Measurements from ENCODE around the gene PYM1. TPM values are rescaled to one million over a fixed set of nuclear protein-coding genes. Genes with fewer than 3 reads are reported as not detected.

The PYM1 gene
- total RNA-seq, 1 donor from 2014 or later: 47.6 TPM

- TF ChIP-seq, protein P1, sequence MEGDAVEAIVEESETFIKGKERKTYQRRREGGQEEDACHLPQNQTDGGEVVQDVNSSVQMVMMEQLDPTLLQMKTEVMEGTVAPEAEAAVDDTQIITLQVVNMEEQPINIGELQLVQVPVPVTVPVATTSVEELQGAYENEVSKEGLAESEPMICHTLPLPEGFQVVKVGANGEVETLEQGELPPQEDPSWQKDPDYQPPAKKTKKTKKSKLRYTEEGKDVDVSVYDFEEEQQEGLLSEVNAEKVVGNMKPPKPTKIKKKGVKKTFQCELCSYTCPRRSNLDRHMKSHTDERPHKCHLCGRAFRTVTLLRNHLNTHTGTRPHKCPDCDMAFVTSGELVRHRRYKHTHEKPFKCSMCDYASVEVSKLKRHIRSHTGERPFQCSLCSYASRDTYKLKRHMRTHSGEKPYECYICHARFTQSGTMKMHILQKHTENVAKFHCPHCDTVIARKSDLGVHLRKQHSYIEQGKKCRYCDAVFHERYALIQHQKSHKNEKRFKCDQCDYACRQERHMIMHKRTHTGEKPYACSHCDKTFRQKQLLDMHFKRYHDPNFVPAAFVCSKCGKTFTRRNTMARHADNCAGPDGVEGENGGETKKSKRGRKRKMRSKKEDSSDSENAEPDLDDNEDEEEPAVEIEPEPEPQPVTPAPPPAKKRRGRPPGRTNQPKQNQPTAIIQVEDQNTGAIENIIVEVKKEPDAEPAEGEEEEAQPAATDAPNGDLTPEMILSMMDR (IDR thresholded peaks at IDR 0.05; ENCODE audit: insufficient read depth, low read length, poor library complexity, severe bottlenecking): no peak
- no peaks in the 10 kb centered on the region for H3K36me3 ChIP-seq (ENCODE audit: control insufficient read depth, insufficient read depth, low read length)
- no peak for DNase-seq (ENCODE audit: low read depth)
- H3K4me3 ChIP-seq (ENCODE audit: low read depth, low read length): no peak overlapping the region
- no peaks in the 10 kb centered on the region for H3K27me3 ChIP-seq (ENCODE audit: control insufficient read depth, insufficient read depth, low read length)
Observed at GRCh38 chr12:55965240-55965639, 37.5 kb upstream of the PYM1 start.

DNA sequence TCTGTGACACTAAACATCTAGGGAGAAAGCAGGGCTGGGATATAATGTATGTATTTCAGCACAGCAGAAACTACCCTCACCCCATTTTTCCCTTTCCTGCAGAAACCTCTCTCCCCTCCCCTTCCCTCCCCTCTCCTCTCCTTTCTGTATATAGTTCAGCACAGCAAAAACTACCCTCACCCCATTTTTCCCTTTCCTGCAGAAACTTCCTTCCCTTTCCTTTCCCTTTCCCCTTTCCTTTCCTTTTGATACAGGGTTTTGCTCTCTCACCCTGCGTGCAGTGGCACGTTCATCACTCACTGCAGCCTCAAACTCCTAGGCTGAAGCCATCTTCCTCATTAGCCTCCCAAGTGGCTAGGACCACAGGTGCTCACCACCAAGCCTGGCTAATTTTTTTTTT lies 36.1 kb upstream of the PYM1 start:
- no peak for DNase-seq (ENCODE audit: low read depth)
- no peaks in the 10 kb centered on the region for H3K36me3 ChIP-seq (ENCODE audit: control insufficient read depth, insufficient read depth, low read length)
- H3K4me3 ChIP-seq (ENCODE audit: low read depth, low read length): no peak overlapping the region
- TF ChIP-seq, protein P1 (IDR thresholded peaks at IDR 0.05; ENCODE audit: insufficient read depth, low read length, poor library complexity, severe bottlenecking): no peak
- no peaks in the 10 kb centered on the region for H3K27me3 ChIP-seq (ENCODE audit: control insufficient read depth, insufficient read depth, low read length)

GRCh38 chr12:55957106-55957859 lies 29.6 kb upstream of the PYM1 start:
- Histone ChIP-seq H3K4me3 (ENCODE audit: low read depth, low read length) (no peak overlapping the region), H3K36me3 (ENCODE audit: control insufficient read depth, insufficient read depth, low read length) (no peaks in the 10 kb centered on the region), H3K27me3 (ENCODE audit: control insufficient read depth, insufficient read depth, low read length) (no peaks in the 10 kb centered on the region)
- no peak for DNase-seq (ENCODE audit: low read depth)
- TF ChIP-seq, protein P1 (IDR thresholded peaks at IDR 0.05; ENCODE audit: insufficient read depth, low read length, poor library complexity, severe bottlenecking): no peak

GRCh38 chr12:55955800-55956508 lies 28.3 kb upstream of the PYM1 start:
- Histone ChIP-seq H3K36me3 (ENCODE audit: control insufficient read depth, insufficient read depth, low read length) (no peaks in the 10 kb centered on the region), H3K4me3 (ENCODE audit: low read depth, low read length) (no peak overlapping the region), H3K27me3 (ENCODE audit: control insufficient read depth, insufficient read depth, low read length) (no peaks in the 10 kb centered on the region)
- DNase-seq (ENCODE audit: low read depth): no peak
- TF ChIP-seq, protein P1 (IDR thresholded peaks at IDR 0.05; ENCODE audit: insufficient read depth, low read length, poor library complexity, severe bottlenecking): peak; percentile 81

- H3K27me3 ChIP-seq (ENCODE audit: control insufficient read depth, insufficient read depth, low read length): no peaks in the 10 kb centered on the region
- H3K36me3 ChIP-seq (ENCODE audit: control insufficient read depth, insufficient read depth, low read length): no peaks in the 10 kb centered on the region
- DNase-seq (ENCODE audit: low read depth): no peak
- TF ChIP-seq, protein P1 (IDR thresholded peaks at IDR 0.05; ENCODE audit: insufficient read depth, low read length, poor library complexity, severe bottlenecking): no peak
- H3K4me3 ChIP-seq (ENCODE audit: low read depth, low read length): no peak overlapping the region
Observed at GRCh38 chr12:55955344-55955743, 27.6 kb upstream of the PYM1 start.
